Measurements from ENCODE around the gene CXXC5. TPM values are rescaled to one million over a fixed set of nuclear protein-coding genes. Genes with fewer than 3 reads are reported as not detected.
"Not testable (repeated sequence)": the region's sequence is repeated elsewhere in the genome, so short reads cannot be mapped to it uniquely, and the experiment has no call there.

CXXC5 gene
- total RNA-seq, 1 donor from 2014 or later = 88.2 TPM

DNA sequence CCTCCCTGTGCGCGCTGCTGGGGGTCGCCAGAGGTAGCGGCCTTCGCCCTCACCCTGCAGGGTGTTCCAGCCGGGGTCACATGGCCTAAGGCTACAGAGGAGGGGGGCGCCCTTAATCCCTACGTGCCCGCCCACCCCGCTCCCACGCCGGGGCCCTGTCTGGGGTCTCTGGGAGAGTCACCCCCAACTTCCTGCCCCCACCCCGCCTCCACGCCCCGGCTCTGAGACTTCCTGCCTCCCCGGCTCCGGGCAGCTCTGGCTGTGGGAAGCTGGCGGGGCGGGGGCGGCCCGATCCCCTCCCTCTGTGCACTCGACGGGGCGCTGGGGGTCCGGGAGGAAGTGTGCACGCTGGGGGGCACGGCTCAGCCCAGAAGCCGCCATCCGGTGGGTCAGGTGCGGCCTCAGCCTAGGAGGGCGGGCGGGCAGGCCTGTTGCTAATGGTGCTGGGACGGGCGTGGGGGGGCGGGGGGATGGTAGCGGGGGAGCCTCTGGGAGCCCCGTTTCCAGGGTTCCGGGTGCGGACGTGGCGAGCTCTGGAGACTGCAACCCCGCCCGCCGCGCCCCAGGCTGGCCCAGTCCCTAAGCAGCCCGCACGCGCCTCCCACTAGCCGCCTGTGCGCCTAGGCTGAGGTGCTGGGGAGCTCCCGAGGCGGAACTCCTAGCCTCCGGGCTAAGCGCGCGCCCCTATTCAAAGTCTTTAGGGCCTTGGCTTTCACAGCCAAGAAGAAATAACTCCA is 61.6 kb downstream of the CXXC5 start:
- H3K4me1 Mint-ChIP-seq (ENCODE audit: low read depth) = peaks cover 26% of the 10 kb centered on the region
- H3K36me3 Mint-ChIP-seq (ENCODE audit: insufficient read depth) = no peaks in the 10 kb centered on the region
- H3K27ac Mint-ChIP-seq = no peak overlapping the region
- DNase-seq (ENCODE audit: low spot score, unreplicated experiment) = no peak
- H3K9me3 Mint-ChIP-seq (ENCODE audit: low read depth) = no peaks in the 10 kb centered on the region
- TF ChIP-seq, protein P1, sequence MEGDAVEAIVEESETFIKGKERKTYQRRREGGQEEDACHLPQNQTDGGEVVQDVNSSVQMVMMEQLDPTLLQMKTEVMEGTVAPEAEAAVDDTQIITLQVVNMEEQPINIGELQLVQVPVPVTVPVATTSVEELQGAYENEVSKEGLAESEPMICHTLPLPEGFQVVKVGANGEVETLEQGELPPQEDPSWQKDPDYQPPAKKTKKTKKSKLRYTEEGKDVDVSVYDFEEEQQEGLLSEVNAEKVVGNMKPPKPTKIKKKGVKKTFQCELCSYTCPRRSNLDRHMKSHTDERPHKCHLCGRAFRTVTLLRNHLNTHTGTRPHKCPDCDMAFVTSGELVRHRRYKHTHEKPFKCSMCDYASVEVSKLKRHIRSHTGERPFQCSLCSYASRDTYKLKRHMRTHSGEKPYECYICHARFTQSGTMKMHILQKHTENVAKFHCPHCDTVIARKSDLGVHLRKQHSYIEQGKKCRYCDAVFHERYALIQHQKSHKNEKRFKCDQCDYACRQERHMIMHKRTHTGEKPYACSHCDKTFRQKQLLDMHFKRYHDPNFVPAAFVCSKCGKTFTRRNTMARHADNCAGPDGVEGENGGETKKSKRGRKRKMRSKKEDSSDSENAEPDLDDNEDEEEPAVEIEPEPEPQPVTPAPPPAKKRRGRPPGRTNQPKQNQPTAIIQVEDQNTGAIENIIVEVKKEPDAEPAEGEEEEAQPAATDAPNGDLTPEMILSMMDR (IDR thresholded peaks at IDR 0.05; ENCODE audit: unreplicated experiment) = no peak
- H3K27me3 Mint-ChIP-seq = peaks cover 19% of the 10 kb centered on the region
- peak overlapping the region; percentile 61 for H3K4me3 Mint-ChIP-seq (ENCODE audit: low read depth)

GRCh38 chr5:139710319-139711066 is 62.3 kb downstream of the CXXC5 start:
- no peak for DNase-seq (ENCODE audit: low spot score, unreplicated experiment)
- H3K27ac Mint-ChIP-seq = peak overlapping the region; percentile 82
- H3K9me3 Mint-ChIP-seq (ENCODE audit: low read depth) = no peaks in the 10 kb centered on the region
- H3K36me3 Mint-ChIP-seq (ENCODE audit: insufficient read depth) = no peaks in the 10 kb centered on the region
- TF ChIP-seq, protein P1 (IDR thresholded peaks at IDR 0.05; ENCODE audit: unreplicated experiment) = no peak
- peak overlapping the region; percentile 61 for H3K4me3 Mint-ChIP-seq (ENCODE audit: low read depth)
- peaks cover 19% of the 10 kb centered on the region for H3K27me3 Mint-ChIP-seq
- H3K4me1 Mint-ChIP-seq (ENCODE audit: low read depth) = peaks cover 26% of the 10 kb centered on the region

- TF ChIP-seq, protein P1 (IDR thresholded peaks at IDR 0.05; ENCODE audit: unreplicated experiment) = peak; percentile 19
Measured at GRCh38 chr5:139711067-139711905, 63.1 kb downstream of the CXXC5 start.

GRCh38 chr5:139711906-139712224 is 63.7 kb downstream of the CXXC5 start:
- peaks cover 21% of the 10 kb centered on the region for H3K4me1 Mint-ChIP-seq (ENCODE audit: low read depth)
- no peak for DNase-seq (ENCODE audit: low spot score, unreplicated experiment)
- no peak overlapping the region for H3K27ac Mint-ChIP-seq
- peak overlapping the region; percentile 54 for H3K4me3 Mint-ChIP-seq (ENCODE audit: low read depth)
- peaks cover under 1% of the 10 kb centered on the region for H3K36me3 Mint-ChIP-seq (ENCODE audit: insufficient read depth)
- TF ChIP-seq, protein P1 (IDR thresholded peaks at IDR 0.05; ENCODE audit: unreplicated experiment) = no peak
- peaks cover 19% of the 10 kb centered on the region for H3K27me3 Mint-ChIP-seq
- H3K9me3 Mint-ChIP-seq (ENCODE audit: low read depth) = no peaks in the 10 kb centered on the region

More at GRCh38 chr5:139711067-139711905, 63.1 kb downstream of the CXXC5 start:
- H3K27me3 Mint-ChIP-seq = peaks cover 19% of the 10 kb centered on the region
- H3K27ac Mint-ChIP-seq = no peak overlapping the region
- no peak for DNase-seq (ENCODE audit: low spot score, unreplicated experiment)
- peak overlapping the region; percentile 54 for H3K4me3 Mint-ChIP-seq (ENCODE audit: low read depth)
- no peaks in the 10 kb centered on the region for H3K36me3 Mint-ChIP-seq (ENCODE audit: insufficient read depth)
- H3K9me3 Mint-ChIP-seq (ENCODE audit: low read depth) = no peaks in the 10 kb centered on the region
- peaks cover 24% of the 10 kb centered on the region for H3K4me1 Mint-ChIP-seq (ENCODE audit: low read depth)

- Mint-ChIP-seq H3K9me3 (ENCODE audit: low read depth) (no peaks in the 10 kb centered on the region), H3K27me3 (peaks cover 19% of the 10 kb centered on the region), H3K36me3 (ENCODE audit: insufficient read depth) (peaks cover 1% of the 10 kb centered on the region), H3K27ac (no peak overlapping the region), H3K4me3 (ENCODE audit: low read depth) (no peak overlapping the region), H3K4me1 (ENCODE audit: low read depth) (peaks cover 18% of the 10 kb centered on the region)
- TF ChIP-seq, protein P1 (IDR thresholded peaks at IDR 0.05; ENCODE audit: unreplicated experiment) = no peak
- DNase-seq (ENCODE audit: low spot score, unreplicated experiment) = no peak
Measured at GRCh38 chr5:139712412-139712811, 64.3 kb downstream of the CXXC5 start.

- not testable (repeated sequence) for H3K9me3 Mint-ChIP-seq (ENCODE audit: low read depth); H3K4me1 Mint-ChIP-seq (ENCODE audit: low read depth); H3K36me3 Mint-ChIP-seq (ENCODE audit: insufficient read depth); H3K4me3 Mint-ChIP-seq (ENCODE audit: low read depth); DNase-seq (ENCODE audit: low spot score, unreplicated experiment); H3K27ac Mint-ChIP-seq
- H3K27me3 Mint-ChIP-seq = peaks cover 19% of the 10 kb centered on the region
Measured at GRCh38 chr5:139713898-139714297, 65.7 kb downstream of the CXXC5 start.
